B cell (primary cell): ENCODE measurements around the gene WWP2.

ENCODE experiments used
- EZH2 ChIP-seq: IDR thresholded peaks from 2 replicates; pipeline ENCODE4 v1.6.1; 2012; ENCODE audit warnings: borderline replicate concordance, low read depth, mild to moderate bottlenecking, moderate library complexity, low read length; ENCODE audit not compliant: insufficient read depth, poor library complexity, severe bottlenecking
- TF ChIP-seq, protein P1 (sequence below): fragments of 200-600 bp; IDR thresholded peaks from one replicate; pipeline ENCODE4 v1.8.0; 2022; ENCODE audit warnings: antibody characterized with exemption, mild to moderate bottlenecking

DNA sequence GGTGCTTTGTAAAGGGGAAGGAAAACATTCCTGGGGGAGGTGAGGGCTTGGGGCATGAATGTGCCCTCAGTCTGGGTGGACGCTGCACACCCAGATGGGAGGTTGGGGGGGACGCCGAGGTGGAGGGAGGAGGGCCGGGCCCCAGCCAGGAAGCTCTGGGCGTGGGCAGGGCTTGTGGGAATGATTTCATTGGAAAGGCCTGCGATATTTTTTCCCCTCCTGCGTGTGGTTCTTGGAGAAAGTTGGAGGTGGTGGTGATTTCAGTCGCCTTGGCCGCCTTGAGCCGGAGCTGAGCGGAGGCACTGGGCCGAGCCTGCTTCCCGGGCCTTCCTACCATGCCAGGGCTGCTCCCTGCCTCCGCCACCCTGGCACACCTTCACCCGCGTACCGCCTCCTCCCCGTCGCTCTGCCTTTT is 162.7 kb downstream of the WWP2 start:
- TF ChIP-seq EZH2, result no peak
- TF ChIP-seq, protein P1, sequence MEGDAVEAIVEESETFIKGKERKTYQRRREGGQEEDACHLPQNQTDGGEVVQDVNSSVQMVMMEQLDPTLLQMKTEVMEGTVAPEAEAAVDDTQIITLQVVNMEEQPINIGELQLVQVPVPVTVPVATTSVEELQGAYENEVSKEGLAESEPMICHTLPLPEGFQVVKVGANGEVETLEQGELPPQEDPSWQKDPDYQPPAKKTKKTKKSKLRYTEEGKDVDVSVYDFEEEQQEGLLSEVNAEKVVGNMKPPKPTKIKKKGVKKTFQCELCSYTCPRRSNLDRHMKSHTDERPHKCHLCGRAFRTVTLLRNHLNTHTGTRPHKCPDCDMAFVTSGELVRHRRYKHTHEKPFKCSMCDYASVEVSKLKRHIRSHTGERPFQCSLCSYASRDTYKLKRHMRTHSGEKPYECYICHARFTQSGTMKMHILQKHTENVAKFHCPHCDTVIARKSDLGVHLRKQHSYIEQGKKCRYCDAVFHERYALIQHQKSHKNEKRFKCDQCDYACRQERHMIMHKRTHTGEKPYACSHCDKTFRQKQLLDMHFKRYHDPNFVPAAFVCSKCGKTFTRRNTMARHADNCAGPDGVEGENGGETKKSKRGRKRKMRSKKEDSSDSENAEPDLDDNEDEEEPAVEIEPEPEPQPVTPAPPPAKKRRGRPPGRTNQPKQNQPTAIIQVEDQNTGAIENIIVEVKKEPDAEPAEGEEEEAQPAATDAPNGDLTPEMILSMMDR, result no peak
